CD4-positive, CD25-positive, alpha-beta regulatory T cell (primary cell): ENCODE data around the gene GAS2. TPM values are rescaled to one million over a fixed set of nuclear protein-coding genes. Genes with fewer than 3 reads are reported as not detected.
A peak's percentile ranks its signal among the peaks of the same experiment; 100 is the strongest.

Experiments used
- ATAC-seq, 2 donors: fragments of 150-1000 bp; cut with Tn5 transposase; one replicate each; pipeline ENCODE4 v1.10.0; 2021; ENCODE audit warnings: low read depth in 2 of 2, moderate number of reproducible peaks in 2 of 2, moderate library complexity in 1 of 2
- DNase-seq, 3 donors: peaks; one replicate each; pipeline versions ENCODE4 v3.0.0 to v3.0.0-alpha.2; 2012 to 2022; ENCODE audit warnings: mixed read lengths in 1 of 3
- H3K27ac ChIP-seq: one replicate; pipeline ENCODE4 v1.7.0; 2013; ENCODE audit warnings: mild to moderate bottlenecking, low read length; ENCODE audit not compliant: insufficient read depth, poor library complexity, severe bottlenecking
- H3K27me3 ChIP-seq: one replicate; pipeline ENCODE4 v1.7.0; 2013; ENCODE audit warnings: low read length; ENCODE audit not compliant: control insufficient read depth, insufficient read depth
- H3K36me3 ChIP-seq: one replicate; pipeline ENCODE4 v1.7.0; 2013; ENCODE audit warnings: mild to moderate bottlenecking, low read length, moderate library complexity; ENCODE audit not compliant: control insufficient read depth, insufficient read depth
- H3K4me1 ChIP-seq: 2 replicates; pipeline ENCODE4 v1.7.0; 2013; ENCODE audit warnings: mild to moderate bottlenecking, low read length; ENCODE audit not compliant: insufficient read depth, control insufficient read depth, poor library complexity, severe bottlenecking
- H3K4me3 ChIP-seq: one replicate; pipeline ENCODE4 v1.7.0; 2013; ENCODE audit warnings: low read depth, mild to moderate bottlenecking, low read length, moderate library complexity
- H3K9me3 ChIP-seq, 2 experiments: 1 replicate in 1 of 2; 2 replicates in 1 of 2; pipeline ENCODE4 v1.7.0; 2013; ENCODE audit warnings: low read length in 2 of 2, mild to moderate bottlenecking in 1 of 2, moderate library complexity in 1 of 2; ENCODE audit not compliant: control insufficient read depth in 2 of 2
- H3K27ac Mint-ChIP-seq, 3 donors: one replicate each; pipeline ENCODE4 v1.8.0; 2020 to 2022; ENCODE audit warnings: mild to moderate bottlenecking in 3 of 3, mixed read lengths in 3 of 3, moderate library complexity in 2 of 3
- H3K27me3 Mint-ChIP-seq: one replicate; pipeline ENCODE4 v1.8.0; 2022; ENCODE audit warnings: mild to moderate bottlenecking, mixed read lengths
- H3K36me3 Mint-ChIP-seq: one replicate; pipeline ENCODE4 v1.8.0; 2020; ENCODE audit warnings: mixed read lengths
- H3K4me1 Mint-ChIP-seq, 4 donors: one replicate each; pipeline ENCODE4 v1.8.0; 2020 to 2022; ENCODE audit warnings: mixed read lengths in 4 of 4, mild to moderate bottlenecking in 1 of 4
- H3K4me3 Mint-ChIP-seq, 4 donors: one replicate each; pipeline ENCODE4 v1.8.0; 2020 to 2022; ENCODE audit warnings: mild to moderate bottlenecking in 4 of 4, mixed read lengths in 4 of 4, moderate library complexity in 3 of 4
- H3K9me3 Mint-ChIP-seq, 7 donors: one replicate each; pipeline ENCODE4 v1.8.0; 2020 to 2022; ENCODE audit warnings: mixed read lengths in 7 of 7, mild to moderate bottlenecking in 3 of 7, moderate library complexity in 2 of 7
- polyA plus RNA-seq, 4 donors: library from polyadenylated mRNA; unstranded; fragments of 300-500 nt; fragmentation: Illumina TruSeq; gene quantifications; one replicate each; pipeline ENCODE4 v1.2.3, GENCODE V29; 2021
- total RNA-seq: library from RNA; stranded (reverse); gene quantifications from one replicate; pipeline ENCODE4 v1.2.3, GENCODE V29; 2022

The GAS2 gene
- total and polyA plus RNA-seq, 5 donors from 2014 or later = 1.0 to 4.7 (median 3.7) TPM

DNA sequence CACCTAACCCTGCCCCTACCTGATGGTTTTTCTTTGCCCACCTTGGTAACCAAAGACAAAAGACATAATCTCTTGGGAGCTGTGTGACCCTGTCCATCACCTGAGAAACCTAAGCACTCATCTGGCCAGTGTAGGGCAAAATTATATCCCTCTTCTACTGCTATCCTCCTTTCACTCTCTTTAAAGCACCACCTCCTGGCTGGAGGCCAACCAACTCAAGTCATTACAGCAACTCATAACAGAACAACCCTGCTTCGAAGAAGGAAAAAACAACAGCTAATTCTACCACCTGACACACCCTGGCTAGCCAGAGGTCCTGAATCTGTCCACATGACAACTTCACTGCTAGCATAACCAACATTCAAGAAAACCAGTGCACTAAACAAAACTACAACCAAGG is 45.5 kb downstream of the GAS2 start:
- Mint-ChIP-seq H3K27ac (no peak overlapping the region), H3K27me3 (no peaks in the 10 kb centered on the region), H3K9me3 (peaks cover 0 to 12% (median 5%) of the 10 kb centered on the region in 7 donors), H3K4me3 (no peak overlapping the region), H3K4me1 (no peaks in the 10 kb centered on the region), H3K36me3 (no peaks in the 10 kb centered on the region)
- DNase-seq (peak in 1 of 3 donors; percentile 35), ATAC-seq (no peak)
- no peak overlapping the region for H3K4me3 ChIP-seq
- no peaks in the 10 kb centered on the region for H3K9me3 ChIP-seq
- H3K27ac ChIP-seq = no peak overlapping the region
- no peaks in the 10 kb centered on the region for H3K36me3 ChIP-seq
- no peaks in the 10 kb centered on the region for H3K4me1 ChIP-seq
- H3K27me3 ChIP-seq = no peaks in the 10 kb centered on the region

DNA sequence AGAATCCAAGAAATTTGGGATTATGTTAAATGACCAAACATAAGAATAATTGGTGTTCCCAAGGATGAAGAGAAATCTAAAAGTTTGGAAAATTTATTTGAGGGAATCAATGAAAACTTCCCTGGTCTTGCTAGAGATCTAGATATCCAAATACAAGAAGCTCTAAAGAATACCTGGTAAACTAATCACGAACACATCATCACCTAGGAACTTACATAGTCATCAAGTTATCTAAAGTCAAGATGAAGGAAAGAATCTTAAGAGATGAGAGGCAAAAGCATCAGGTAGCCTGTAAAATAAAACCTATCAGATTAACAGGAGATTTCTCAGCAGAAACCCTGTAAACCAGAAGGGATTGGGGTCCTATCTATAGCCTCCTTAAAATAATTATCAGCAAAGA is 46.9 kb downstream of the GAS2 start:
- Mint-ChIP-seq H3K36me3 (no peaks in the 10 kb centered on the region), H3K4me1 (no peaks in the 10 kb centered on the region), H3K9me3 (peaks cover 0 to 12% (median 4%) of the 10 kb centered on the region in 7 donors), H3K27ac (no peak overlapping the region), H3K4me3 (no peak overlapping the region), H3K27me3 (no peaks in the 10 kb centered on the region)
- Histone ChIP-seq H3K4me3 (no peak overlapping the region), H3K36me3 (no peaks in the 10 kb centered on the region), H3K27me3 (no peaks in the 10 kb centered on the region), H3K9me3 (no peaks in the 10 kb centered on the region), H3K27ac (no peak overlapping the region), H3K4me1 (no peaks in the 10 kb centered on the region)
- ATAC-seq (no peak), DNase-seq (no peak)

DNA sequence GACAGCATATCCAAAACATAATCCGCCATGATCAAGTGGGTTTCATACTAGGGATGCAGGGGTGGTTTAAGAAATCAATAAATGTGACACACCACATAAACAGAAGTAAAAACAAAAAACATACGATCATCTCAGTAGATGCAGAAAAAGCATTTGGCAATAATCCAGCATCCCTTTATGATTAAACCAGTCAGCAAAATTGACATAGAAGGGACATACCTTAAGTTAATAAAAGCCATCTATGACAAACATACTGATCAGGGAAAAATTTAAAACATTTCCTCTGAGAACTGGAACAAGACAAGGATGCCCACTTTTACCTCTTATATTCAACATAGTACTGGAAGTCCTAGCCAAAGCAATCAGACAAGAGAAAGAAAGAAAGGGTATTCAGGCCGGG is 49.6 kb downstream of the GAS2 start:
- H3K27me3 Mint-ChIP-seq = no peaks in the 10 kb centered on the region
- peaks cover 0 to 12% (median 4%) of the 10 kb centered on the region in 7 donors for H3K9me3 Mint-ChIP-seq
- ATAC-seq (no peak), DNase-seq (no peak)
- no peak overlapping the region for H3K4me3 Mint-ChIP-seq
- Histone ChIP-seq H3K9me3 (no peaks in the 10 kb centered on the region), H3K4me3 (no peak overlapping the region), H3K4me1 (no peaks in the 10 kb centered on the region), H3K27ac (no peak overlapping the region), H3K27me3 (no peaks in the 10 kb centered on the region), H3K36me3 (no peaks in the 10 kb centered on the region)
- H3K36me3 Mint-ChIP-seq = no peaks in the 10 kb centered on the region
- H3K4me1 Mint-ChIP-seq = no peaks in the 10 kb centered on the region
- H3K27ac Mint-ChIP-seq = no peak overlapping the region

DNA sequence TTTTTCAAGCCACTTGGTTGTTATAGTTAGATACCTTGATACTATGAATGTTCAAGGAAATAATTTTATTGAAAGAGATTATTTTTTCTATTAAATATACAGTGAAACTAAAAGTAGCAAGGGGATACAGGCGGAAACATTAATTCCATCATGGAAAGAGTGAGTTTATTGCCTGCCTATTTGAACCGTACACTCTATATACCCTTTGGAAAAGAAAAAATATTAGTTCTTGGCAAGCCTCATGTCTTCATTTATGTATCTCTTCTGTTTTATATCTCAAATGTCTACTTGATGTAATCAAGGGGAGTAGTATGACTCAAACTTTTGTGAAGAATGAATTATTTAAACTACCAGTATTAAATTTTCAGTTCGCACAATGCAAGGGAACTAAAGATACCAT is 54.0 kb downstream of the GAS2 start:
- no peaks in the 10 kb centered on the region for H3K27me3 ChIP-seq
- Mint-ChIP-seq H3K27me3 (no peaks in the 10 kb centered on the region), H3K27ac (no peak overlapping the region), H3K4me1 (no peaks in the 10 kb centered on the region), H3K36me3 (no peaks in the 10 kb centered on the region), H3K9me3 (peaks cover 0 to 5% (median 0%) of the 10 kb centered on the region in 7 donors), H3K4me3 (no peak overlapping the region)
- DNase-seq (no peak), ATAC-seq (no peak)
- H3K4me3 ChIP-seq = no peak overlapping the region
- no peak overlapping the region for H3K27ac ChIP-seq
- no peaks in the 10 kb centered on the region for H3K4me1 ChIP-seq
- no peaks in the 10 kb centered on the region for H3K9me3 ChIP-seq
- no peaks in the 10 kb centered on the region for H3K36me3 ChIP-seq

DNA sequence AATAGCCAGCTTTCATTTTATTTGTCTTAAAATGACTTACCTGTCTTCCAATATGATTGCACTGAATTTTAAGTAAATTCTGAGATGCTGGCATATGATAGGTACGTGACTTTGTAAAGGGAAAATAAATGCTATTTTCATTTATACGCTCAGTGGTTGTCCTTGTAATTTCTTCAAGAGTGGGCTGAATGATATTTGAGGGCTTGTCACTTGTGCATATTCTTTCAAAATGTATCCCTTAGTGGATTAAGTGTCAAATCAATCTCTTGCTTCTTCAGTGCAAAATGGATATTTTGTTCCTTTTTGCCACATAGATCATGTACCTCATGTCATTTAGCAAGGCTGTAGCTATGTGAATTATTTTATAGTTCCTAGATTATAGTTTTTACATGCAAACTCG is 56.9 kb downstream of the GAS2 start:
- H3K9me3 ChIP-seq = no peaks in the 10 kb centered on the region
- H3K27me3 Mint-ChIP-seq = no peaks in the 10 kb centered on the region
- H3K27ac Mint-ChIP-seq = no peak overlapping the region
- H3K4me3 ChIP-seq = no peak overlapping the region
- no peaks in the 10 kb centered on the region for H3K4me1 Mint-ChIP-seq
- H3K36me3 Mint-ChIP-seq = no peaks in the 10 kb centered on the region
- H3K36me3 ChIP-seq = no peaks in the 10 kb centered on the region
- DNase-seq = no peak
- peaks cover 0 to 2% (median 0%) of the 10 kb centered on the region in 7 donors for H3K9me3 Mint-ChIP-seq
- no peak for ATAC-seq
- no peak overlapping the region for H3K4me3 Mint-ChIP-seq
- no peaks in the 10 kb centered on the region for H3K27me3 ChIP-seq
- H3K27ac ChIP-seq = no peak overlapping the region
- H3K4me1 ChIP-seq = no peaks in the 10 kb centered on the region

DNA sequence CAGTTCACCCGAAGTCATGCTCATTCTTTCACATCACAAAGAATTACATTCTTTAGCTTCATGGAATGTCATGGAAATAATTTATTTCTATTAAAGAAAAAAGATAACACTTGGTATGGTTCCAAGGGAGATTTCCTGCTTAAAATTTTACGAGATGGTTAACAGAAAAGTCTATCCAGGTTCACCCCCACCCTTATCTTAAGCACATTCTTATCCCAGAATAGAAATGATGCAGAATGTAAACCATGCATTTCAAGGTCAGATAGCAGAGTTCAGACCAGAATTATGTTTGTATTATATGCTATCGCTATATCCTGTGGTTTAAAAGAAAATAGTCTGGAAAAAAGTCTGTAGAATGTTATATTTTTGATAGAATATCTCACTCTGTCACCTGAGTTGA is 58.7 kb downstream of the GAS2 start:
- no peak overlapping the region for H3K4me3 Mint-ChIP-seq
- Histone ChIP-seq H3K36me3 (no peaks in the 10 kb centered on the region), H3K27ac (no peak overlapping the region), H3K9me3 (no peaks in the 10 kb centered on the region), H3K27me3 (no peaks in the 10 kb centered on the region), H3K4me3 (no peak overlapping the region), H3K4me1 (no peaks in the 10 kb centered on the region)
- H3K9me3 Mint-ChIP-seq = no peaks in the 10 kb centered on the region
- no peaks in the 10 kb centered on the region for H3K27me3 Mint-ChIP-seq
- ATAC-seq = no peak
- H3K36me3 Mint-ChIP-seq = no peaks in the 10 kb centered on the region
- H3K4me1 Mint-ChIP-seq = no peaks in the 10 kb centered on the region
- DNase-seq = no peak
- H3K27ac Mint-ChIP-seq = no peak overlapping the region

DNA sequence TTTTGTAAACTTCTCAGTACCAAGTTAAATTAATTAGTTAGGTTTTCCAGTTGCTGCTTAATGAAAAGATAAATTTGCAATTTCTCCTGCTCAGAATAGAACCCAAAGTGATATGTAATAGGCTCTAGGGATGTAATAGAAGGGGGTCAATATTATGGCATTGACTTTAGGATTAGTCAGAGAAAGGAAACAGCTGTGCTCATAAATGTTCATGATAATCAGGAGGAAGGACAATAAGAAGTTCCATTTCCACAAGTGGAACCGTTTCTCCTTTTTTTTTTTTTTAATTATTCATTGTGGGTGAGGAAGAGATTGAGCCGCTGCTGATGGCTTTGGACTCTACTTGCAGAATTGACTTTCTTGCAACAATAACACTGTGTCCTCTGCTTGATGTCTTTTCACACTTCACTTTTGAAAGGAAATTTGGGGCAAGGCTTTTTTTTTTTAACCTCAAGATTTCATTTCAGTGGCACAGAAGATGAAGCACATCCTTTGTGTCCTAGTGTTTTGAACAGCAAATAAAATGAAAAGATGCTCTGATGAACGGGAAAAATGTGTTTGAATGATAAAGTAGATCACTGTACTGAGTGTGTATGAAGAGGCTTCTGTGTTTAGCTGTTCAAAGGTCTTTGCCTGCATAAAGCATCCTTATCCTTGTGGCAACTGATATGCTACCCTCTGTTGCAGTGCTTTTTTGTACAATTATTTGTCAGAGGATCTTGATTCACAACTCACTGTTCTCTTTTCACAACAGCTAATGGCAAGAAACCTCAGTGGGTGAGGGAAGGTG is 62.4 kb downstream of the GAS2 start:
- Histone ChIP-seq H3K4me3 (no peak overlapping the region), H3K4me1 (no peaks in the 10 kb centered on the region), H3K27me3 (no peaks in the 10 kb centered on the region), H3K9me3 (no peaks in the 10 kb centered on the region), H3K36me3 (no peaks in the 10 kb centered on the region), H3K27ac (no peak overlapping the region)
- Mint-ChIP-seq H3K27ac (no peak overlapping the region), H3K4me1 (no peaks in the 10 kb centered on the region), H3K36me3 (no peaks in the 10 kb centered on the region), H3K9me3 (no peaks in the 10 kb centered on the region), H3K4me3 (no peak overlapping the region), H3K27me3 (no peaks in the 10 kb centered on the region)
- ATAC-seq = no peak
- no peak for DNase-seq

DNA sequence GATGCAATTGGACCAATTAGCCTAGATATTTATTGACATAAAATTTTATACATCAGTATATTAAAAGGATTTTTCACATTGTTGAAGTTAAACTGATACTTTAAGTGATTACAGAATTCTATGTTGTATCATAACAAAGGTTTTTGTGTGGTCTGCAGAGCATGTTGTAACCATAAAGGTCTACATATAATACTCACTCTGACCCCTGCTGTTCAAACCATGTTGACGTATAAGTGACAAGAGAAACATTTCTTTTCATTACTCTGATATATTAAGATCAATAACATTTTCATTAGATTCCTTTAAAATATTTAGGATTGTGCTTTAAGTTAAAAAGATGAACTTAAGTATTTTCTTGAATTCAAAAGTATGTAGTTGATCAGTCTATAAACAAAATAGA is 63.9 kb downstream of the GAS2 start:
- H3K4me3 Mint-ChIP-seq = no peak overlapping the region
- H3K27ac Mint-ChIP-seq = no peak overlapping the region
- no peaks in the 10 kb centered on the region for H3K4me1 Mint-ChIP-seq
- H3K9me3 Mint-ChIP-seq = no peaks in the 10 kb centered on the region
- no peaks in the 10 kb centered on the region for H3K27me3 ChIP-seq
- no peak overlapping the region for H3K4me3 ChIP-seq
- no peaks in the 10 kb centered on the region for H3K9me3 ChIP-seq
- no peaks in the 10 kb centered on the region for H3K36me3 ChIP-seq
- H3K27me3 Mint-ChIP-seq = no peaks in the 10 kb centered on the region
- no peaks in the 10 kb centered on the region for H3K36me3 Mint-ChIP-seq
- no peak overlapping the region for H3K27ac ChIP-seq
- ATAC-seq (no peak), DNase-seq (peak in 2 of 3 donors; percentile 13 to 33)
- no peaks in the 10 kb centered on the region for H3K4me1 ChIP-seq
